ENCODE results near the gene CCDC142.

DNA sequence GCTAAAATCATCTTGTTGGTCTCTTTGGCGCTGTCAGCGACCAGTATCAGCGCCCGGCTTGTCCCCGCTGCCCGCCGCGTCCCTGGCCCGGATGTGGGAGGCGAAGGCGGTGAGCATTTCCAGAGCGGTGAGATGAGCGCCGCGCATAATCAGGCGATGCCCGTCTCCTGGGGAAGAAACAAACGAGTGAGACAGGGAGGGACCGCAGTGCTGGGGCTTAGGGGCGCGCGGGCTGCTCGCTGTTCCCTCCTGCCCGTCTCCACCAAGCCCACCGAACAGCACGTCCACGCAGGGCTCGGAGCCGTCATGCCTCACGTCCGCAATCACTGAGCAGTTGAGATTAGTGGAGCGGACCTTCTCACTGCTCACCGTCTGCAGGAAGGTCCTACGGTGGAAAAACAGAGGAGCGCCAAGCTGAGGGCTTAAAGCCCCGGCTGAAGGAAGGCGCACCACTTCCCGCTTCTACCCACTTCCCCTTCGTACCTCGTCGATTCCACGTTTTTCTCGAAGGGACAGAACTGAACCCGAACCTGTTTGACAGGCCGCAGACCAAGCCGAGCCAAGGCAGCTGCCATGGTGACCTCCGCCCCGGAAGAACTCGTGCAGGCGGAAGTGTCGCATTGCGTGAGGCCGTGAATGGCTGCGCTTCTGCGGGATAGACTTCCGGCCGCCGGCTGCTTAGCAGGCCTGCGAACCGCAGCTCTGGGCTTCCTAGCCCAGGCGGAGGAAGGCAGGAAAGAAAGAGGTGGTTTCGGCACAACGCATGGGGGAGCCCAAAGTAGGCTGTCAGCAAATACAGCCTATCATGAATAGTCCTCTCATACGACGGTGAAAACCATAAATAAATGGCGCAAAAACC, 10.5 kb downstream of the CCDC142 start, which contains the start of gene MRPL53:
- TF ChIP-seq, protein P1, sequence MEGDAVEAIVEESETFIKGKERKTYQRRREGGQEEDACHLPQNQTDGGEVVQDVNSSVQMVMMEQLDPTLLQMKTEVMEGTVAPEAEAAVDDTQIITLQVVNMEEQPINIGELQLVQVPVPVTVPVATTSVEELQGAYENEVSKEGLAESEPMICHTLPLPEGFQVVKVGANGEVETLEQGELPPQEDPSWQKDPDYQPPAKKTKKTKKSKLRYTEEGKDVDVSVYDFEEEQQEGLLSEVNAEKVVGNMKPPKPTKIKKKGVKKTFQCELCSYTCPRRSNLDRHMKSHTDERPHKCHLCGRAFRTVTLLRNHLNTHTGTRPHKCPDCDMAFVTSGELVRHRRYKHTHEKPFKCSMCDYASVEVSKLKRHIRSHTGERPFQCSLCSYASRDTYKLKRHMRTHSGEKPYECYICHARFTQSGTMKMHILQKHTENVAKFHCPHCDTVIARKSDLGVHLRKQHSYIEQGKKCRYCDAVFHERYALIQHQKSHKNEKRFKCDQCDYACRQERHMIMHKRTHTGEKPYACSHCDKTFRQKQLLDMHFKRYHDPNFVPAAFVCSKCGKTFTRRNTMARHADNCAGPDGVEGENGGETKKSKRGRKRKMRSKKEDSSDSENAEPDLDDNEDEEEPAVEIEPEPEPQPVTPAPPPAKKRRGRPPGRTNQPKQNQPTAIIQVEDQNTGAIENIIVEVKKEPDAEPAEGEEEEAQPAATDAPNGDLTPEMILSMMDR (IDR thresholded peaks at IDR 0.05) = no peak
- TF ChIP-seq POLR2A (IDR thresholded peaks at IDR 0.05) (peak in 1 of 2 donors; percentile 73), POLR2AphosphoS5 (IDR thresholded peaks at IDR 0.05) (peak; percentile 84 to 99 (median 95)), EP300 (IDR thresholded peaks at IDR 0.05) (no peak)
